ENCODE data around the gene CNEP1R1.
"Not testable (repeated sequence)": the region's sequence is repeated elsewhere in the genome, so short reads cannot be mapped to it uniquely, and the experiment has no call there.

Gene CNEP1R1, protein sequence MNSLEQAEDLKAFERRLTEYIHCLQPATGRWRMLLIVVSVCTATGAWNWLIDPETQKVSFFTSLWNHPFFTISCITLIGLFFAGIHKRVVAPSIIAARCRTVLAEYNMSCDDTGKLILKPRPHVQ

DNA sequence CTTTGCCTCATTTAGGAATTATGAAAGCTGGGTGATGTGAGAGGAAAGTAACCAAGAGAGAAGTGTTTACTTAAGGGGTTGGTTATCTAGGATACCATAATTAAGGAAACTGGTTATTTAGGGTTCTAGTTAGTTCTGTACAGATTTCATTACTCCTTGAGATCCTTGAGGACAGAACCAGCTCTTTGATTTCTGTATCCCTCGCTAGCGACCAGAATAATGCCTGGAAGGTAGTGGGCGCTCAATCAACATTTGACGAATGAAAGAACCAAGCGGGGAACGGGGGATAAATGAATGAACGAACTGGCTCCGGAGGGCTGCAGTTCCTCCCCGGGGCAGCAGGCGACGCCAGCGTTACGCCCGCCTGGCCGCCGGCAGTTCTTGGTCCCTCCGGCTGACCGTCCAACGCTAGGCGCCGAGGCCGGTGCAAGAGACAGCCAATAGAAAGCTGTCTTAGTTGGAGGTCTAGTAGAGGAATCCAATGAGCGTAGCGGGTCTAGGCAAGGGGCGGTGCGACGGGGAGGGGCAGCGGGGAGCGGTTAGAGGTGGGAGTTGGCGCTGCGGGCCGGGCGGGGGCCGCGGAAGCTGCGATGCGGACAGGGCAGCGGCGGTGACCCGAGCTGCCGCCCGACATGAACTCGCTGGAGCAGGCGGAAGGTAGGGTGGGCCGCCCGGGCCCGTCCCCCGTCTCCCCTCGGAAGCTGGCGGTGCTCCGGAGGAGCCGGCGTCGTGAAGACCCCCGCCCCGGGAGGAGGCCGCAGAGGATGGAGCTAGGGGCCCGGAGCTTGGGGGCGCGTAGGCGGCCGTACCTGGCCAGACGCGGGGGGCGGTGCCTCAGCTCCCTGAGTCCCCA, at the start of gene CNEP1R1:
TSS of gene CNEP1R1 (plus strand) at position 542 of the 853 bp plus-strand sequence. CDS start at position 633, 91 bp downstream.
- DNase-seq: peak; percentile 93

DNA sequence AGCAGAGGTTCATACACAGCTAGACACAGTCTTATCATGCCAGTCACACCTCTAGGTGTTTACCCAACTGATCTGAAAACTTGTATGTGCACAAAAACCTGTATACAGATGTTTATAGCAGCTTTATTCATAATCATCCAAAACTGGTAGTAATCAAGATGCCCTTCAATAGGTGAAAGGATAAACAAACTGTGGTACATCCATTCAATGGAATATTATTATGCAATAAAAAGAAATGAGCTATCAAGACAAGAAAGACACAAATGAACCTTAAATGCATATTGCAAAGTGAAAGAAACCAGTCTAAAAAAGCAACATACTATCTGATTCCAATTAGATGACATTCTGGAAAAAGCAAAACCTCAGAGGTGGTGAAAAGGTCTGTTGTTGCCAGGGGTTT, 47.6 kb upstream of the CNEP1R1 start:
- DNase-seq: no peak

DNA sequence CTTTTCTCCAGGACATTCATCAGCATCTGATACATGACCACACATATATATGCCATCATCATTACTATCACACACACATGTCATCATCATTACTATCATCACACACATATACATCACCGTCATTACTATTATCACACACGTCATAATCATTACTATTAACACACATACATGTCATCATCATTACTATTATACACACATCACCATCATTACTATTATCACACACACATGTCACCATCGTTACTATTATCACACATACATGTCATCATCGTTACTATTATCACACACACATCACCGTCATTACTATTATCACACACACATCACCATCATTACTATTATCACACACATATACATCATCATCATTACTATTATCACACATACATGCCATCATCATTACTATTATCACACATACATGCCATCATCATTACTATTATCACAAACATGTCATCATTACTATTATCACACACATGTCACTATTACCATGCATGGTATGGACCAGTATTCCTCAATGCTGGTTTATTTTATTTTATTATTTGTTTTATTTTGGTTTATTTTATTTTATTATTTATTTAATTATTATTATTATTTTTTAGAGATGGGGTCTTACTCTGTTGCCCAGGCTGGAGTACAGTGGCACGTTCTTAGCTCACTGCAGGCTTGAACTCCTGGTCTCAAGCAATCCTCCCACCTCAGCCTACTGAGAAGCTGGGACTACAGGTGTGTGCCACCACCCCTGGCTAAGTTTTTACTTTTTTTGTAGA, 46.3 kb upstream of the CNEP1R1 start:
- DNase-seq: no peak

DNA sequence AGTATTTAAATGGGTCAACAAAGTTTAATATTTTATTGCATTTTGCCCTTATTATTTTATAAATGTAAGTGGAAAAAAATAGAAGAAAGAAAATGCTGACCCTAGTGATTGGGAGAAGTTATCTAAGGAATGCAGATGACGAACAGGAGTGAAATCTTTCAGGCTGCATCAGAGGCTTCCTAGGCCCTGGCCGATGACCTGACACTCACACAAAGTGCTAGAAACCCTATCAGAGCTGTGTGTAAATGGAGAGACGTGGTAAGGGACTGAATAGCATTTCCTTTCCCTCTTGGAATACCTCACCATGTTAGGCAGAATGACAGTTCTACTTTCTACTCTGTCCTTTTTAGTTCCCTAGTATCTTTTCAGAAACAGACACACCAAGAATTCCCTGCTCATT, 44.9 kb upstream of the CNEP1R1 start:
- DNase-seq: no peak

DNA sequence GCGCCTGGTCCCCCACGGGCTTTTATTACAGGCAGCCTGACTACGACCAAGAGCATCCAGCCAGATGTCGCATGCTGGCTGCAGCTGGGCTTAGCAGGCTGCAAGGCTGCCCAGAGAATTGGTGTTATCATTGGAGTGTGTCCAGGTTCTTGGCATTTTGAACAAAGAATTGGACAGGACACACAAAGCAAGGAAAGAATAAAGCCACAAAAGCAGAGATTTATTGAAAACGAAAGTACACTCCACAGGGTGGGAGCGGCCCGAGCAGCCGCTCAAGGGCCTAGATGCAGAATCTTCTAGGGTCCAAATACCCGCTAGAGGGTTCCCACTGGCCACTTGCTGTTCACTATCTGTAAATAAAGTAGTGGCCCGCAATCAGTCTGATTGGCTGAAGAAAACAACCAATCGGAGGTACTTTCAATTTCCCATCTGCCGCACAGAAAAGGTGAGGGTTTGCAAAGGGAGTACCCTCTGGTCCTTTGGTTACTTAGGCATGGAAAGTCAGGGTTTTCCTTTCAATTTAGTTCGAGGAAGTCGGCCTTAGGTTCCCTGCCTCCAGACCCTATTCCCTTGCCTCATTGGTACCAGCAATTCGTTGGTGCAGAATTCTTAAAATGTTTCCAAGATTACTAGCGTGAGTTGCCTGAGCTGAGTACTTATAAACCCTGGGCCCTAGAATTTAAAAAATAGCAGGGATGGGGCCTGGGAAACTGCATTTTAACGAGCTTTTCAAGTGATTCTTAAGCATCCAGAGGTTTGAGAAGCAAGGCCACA, 38.5 kb upstream of the CNEP1R1 start:
- no peak for DNase-seq

DNA sequence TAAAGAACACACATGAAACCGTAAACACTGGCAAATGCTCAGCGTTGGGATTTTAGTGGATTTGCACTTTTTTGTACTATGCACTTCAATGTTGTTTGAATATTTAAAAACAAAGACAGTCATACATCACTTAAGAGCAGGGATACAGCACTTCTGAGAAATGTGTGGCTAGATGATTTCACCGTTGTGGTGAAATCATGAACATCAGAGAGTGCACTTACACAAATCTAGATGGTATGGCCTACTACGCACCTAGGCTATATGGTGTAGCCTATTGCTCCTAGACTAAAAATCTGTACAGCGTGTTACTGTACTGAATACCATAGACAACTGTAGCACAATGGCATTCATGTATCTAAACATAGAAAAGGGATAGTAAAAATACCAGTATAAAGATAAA, 37.6 kb upstream of the CNEP1R1 start:
- no peak for DNase-seq

DNA sequence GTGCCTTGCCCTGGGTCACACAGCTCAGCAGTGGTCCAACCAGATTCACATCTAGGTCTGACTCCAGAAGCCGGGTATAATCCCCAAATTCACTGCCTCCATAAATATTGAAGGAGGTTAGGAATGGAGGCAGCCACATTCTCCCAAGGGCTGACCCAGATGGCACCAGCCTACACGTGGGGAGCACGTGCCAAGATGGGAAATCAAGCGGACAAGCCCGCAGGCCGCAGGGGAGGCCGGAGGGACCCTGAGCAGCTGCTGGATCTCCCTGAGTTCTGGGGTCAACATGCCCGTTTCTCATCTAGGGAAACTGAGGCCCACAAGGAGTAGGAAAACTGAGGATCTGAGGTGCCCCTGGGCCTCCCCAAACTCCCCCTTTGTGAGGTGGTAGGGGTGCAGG, 32.2 kb upstream of the CNEP1R1 start:
- no peak for DNase-seq

DNA sequence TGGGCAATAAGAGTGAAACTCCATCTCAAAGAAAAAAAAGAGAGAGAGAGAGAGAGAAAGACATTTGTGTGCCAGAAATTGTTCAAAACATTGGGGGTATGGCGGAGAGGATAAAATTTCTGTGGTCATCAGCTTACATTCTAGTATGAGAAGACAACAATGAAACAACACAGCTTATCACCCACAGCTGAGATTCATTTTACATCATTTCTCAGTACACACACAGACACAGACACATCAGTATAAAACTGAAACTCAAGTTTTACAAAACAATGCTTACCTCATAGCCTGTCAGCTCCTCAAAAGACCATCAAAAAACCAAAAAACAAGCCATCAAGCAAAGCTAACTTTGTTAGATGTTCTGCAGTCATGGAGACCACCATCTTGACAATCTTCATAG, 31.4 kb upstream of the CNEP1R1 start:
- no peak for DNase-seq

DNA sequence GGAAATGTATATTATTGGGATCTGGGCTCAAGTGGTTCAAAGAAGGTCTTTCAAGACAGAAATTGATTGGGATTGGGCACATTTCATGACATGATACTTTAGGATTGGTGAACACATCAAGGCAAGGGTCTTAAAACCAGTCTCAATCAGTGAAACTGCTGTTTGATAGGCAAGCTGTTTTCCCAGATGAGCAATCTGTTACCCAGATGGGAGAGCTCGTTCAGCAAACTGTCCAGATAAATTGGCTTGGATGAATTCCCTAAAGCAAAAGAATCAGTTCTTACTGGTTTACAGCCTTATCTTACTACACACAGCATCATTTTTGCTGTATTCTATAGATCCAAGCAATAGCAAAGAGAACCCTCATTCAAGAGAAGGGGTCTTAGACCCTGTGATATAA, 31.0 kb upstream of the CNEP1R1 start:
- DNase-seq: no peak

DNA sequence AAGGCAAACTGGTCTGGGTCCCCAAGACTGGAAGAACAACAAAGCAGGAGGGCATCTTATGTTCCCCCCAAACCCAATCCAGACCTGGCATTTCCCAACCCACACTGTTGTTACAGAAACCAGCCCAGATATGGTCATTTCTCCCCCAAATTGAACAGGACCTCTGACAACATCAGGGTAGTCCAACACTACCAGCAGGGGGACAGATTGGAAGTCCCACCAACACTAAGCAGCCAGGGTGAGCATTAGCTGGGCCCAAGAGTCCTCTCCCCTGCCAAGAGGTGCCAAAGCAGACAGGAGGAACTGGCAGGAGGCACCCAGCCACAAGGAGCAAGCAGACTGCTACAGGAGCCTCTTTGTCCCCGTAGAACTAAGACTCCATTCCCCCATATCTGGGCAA, 29.3 kb upstream of the CNEP1R1 start:
- DNase-seq: no peak

DNA sequence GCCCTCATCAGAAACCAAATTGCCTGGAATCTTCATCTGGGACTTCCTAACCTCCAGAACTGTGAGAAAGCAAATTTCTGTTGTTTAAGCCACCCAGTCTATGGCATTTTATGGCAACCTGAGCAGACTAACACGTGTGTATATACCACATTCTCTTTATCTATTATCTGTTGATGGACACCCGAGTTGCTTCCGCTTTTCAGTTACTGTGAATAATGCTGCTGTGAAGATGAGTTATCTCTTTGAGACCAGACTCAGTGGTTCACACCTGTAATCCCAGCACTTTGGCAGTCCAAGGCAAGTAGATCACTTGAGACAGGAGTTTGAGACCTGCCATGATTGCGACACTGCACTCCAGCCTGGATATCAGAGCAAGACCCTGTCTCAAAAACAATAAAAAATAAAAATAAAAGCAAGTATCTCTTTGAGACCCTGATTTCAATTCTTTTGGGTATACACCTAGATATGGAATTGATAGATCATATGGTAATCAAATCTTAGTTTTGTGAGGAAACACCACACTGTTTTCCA, 27.2 kb upstream of the CNEP1R1 start:
- DNase-seq: no peak

DNA sequence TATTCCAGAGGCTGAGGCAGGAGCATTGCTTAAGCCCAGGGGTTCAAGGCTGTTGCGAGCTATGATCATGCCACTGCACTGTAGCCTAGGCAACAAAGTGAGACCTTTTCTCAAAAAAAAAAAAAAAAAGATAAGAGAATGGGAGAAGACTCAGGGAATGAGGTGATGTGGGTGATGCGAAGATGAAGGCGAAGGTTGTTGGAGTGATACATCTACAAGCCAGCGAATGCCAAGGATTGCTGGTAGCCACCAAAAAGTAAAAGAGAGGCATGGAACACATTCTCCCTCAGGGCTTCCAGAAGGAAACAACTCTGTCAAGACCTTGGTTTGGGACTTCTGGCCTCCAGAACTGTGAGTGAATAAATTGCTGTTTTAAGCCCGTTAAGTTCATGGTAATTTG, 26.0 kb upstream of the CNEP1R1 start:
- no peak for DNase-seq

DNA sequence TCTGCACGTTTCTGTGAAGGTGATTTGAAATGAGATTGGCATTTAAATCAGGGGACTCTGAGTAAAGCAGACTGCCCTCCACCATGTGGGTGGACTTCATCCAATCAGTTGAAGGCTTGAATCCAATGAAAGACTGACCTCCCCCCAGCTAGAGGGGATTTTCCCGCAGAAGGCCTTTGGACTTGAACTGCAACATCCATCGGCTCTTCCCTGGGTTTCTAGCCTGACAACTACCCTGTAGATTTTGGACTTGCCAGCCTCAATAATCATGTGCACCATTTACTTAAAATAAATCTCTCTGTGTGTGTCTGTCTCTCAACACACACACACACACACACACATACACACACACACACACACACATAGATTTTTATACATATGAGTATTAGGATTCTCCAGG, 23.9 kb upstream of the CNEP1R1 start:
- no peak for DNase-seq

DNA sequence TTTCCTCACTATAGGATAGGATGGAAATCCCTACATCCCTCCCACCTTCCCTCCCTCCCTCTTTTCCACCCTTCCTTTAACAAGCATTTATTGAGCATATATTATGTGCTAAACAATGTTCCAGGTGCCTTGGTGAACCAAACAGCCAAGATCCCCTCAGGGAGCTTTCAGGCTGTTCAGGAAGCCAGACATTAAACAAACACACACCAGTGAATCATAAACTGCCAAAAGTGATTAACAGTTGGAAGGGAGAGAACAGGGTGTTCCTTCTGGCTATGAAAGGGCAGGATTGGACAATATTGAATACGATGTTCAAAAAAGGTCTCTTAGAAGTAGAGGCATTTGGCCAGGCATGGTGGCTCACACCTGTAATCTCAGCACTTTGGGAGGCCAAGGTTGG, 22.8 kb upstream of the CNEP1R1 start:
- no peak for DNase-seq

DNA sequence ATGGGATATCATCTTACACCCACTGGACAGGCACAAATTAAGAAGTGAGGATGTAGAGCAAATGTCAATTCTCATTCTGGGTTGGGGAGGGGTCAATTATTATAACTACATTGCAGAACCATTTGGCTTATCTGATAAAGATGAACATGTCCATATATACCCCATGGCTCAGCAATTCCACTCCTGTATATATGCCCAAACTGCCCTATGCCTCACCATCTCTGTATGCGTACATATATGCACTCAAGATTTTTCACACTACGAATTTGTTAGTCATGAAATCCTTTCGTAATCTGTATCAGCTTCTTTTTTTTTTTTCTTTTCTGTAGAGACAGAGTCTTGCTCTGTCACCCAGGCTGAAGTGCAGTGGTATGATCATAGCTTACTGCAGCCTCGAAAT, 20.8 kb upstream of the CNEP1R1 start:
- no peak for DNase-seq

DNA sequence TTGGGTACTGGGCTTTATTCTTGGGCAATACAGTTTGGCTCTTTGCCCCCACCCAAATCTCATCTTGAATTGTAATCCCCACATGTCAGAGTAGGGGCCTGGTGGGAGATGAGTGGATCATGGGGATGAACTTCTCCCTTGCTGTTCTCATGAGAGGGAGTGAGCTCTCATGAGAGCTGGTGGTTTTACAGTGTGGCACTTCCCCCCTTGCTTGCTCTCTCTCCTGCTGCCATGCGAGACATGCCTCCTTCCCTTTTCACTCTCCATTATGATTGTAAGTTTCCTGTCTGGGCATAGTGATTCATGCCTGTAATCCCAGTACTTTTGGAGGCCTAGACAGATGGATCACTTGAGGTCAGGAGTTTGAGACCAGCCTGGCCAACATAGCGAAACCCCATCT, 18.1 kb upstream of the CNEP1R1 start:
- no peak for DNase-seq

DNA sequence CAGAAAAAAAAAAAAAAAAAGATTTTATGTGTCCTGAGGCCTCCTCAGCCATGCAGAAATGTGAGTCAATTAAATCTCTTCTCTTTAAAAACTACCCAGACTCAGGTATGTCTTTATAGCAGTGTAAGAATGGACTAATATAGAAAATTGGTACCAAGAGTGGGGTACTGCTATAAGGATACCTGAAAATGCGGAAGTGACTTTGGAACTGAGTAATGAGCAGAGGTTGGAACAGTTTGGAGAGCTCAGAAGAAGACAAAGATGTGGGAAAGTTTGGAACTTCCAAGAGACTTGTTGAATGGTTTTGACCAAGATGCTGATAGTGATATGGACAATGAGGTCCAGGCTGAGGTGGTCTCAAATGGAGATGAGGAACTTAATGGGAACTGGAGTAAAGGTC, 17.3 kb upstream of the CNEP1R1 start:
- DNase-seq: no peak

DNA sequence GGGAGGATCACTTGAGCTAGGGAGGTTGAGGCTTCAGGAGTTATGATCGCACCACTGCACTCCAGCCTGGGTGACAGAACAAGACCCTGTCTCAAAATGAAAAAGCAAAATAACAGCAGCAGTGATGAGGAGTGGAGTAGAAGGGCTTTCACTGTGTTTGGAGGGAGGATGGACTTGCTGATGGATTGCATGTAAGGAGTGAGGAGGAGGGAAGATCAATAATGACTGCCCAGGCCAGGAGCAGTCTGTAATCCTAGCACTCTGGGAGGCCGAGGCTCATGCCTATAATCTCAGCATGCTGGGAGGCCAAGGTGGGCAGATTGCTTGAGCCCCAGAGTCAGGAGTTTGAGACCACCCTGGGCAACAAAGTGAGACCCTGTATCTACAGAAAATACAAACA, 14.8 kb upstream of the CNEP1R1 start:
- DNase-seq: no peak

DNA sequence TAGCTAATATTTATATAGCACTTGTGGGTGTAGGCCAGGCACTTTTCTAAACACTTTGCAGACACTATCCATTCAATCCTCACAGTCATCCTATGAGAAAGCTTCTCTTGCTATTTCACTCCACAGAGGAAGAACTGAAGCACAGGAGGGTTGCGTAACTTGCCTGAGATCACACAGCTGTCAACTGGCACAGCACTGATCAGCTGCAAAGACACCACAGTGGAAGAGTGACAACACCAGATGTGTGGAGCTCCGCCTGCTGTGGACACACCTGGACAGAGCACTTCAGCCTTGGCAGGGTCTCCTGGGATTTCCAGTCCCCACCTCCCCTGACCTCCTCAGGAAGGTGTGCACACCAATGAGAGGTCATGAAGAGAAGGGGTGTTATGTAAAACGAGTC, 13.3 kb upstream of the CNEP1R1 start:
- no peak for DNase-seq

DNA sequence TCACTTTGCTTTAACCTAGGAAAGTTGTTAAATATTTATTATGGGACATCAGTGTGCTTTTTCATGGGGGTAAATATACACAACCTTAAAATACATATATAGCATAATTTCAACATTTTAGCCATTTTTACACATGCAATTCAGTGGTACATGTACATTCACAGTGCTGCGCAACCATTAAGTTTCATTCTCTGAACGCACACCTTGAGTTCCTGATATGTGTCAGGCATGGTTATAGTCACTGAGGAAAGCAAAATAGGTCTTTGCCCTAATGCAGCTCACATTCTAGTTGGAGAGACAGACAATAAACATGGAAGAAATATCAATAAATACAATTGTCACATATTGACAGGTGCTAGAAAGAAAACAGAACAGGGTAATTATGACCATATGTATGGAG, 12.8 kb upstream of the CNEP1R1 start:
- DNase-seq: no peak

DNA sequence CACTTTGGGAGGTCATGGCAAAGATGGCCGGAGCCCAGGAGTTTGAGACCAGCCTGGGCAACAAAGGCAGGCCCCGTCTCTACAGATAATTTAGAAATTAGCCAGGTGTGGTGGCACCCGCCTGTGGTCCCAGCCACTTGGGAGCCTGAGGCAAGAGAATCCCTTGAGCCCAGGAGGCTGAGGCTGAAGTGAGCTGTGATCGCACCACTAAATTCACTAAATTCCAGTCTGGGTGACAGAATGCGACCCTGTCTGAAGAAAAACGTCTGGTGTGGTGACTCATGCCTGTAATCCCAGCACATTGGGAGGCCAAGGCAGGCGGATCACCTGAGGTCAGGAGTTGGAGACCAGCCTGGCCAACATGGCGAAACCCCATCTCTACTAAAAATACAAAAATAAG, 10.8 kb upstream of the CNEP1R1 start:
- not testable (repeated sequence) for DNase-seq

DNA sequence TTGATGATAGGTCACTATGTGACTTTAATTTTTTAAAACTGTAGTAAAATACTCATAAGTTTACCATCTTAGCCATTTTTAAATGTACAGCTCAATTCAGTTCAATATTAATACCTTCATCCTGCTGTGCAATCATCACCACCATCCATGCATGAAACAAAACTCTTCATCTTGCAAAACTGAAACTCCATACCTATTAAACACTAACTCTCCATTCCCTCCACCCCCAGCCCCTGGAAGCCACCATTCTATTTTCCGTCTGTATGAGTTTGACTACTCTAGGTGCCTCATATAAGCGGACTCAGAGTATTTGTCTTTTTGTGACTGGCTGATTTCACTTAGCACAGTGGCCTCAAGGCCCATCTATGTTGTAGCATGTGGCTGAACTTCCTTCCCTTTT, 9.4 kb upstream of the CNEP1R1 start:
- DNase-seq: no peak

DNA sequence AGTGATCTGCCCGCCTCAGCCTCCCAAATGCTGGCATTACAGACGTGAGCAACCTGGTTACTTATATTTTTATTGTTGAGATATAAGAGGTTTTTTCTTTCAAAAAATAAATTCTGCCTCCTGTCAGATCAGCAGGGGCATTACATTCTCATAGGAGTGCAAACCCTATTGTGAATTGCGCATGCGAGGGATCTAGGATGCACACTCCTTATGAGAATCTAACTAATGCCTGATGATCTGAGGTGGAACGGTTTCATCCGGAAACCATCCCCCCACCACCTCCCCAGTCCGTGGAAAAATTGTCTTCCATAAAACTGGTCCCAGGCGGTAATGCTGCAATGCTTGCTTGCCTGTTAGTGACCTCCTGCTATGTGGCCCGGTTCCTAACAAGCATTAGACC, 7.5 kb upstream of the CNEP1R1 start:
- DNase-seq: no peak

Data from stimulated activated CD4-positive, alpha-beta T cell treated with anti-CD3 and anti-CD28 coated beads, Interleukin-4, amount 100 ng/mL, for 24 hours (primary cell).